Trophoblast cell (in vitro differentiated cells and primary cell): ENCODE data around the gene POPDC2.

Experiments
- DNase-seq, 2 donors: peaks; one replicate each; pipeline ENCODE4 v3.0.0-alpha.2; 2016
- H2AFZ ChIP-seq: 2 replicates; pipeline ENCODE4 v1.6.1; 2013; ENCODE audit warnings: low read length, moderate library complexity, mild to moderate bottlenecking; ENCODE audit not compliant: insufficient read depth, poor library complexity
- H2AK5ac ChIP-seq: 2 replicates; pipeline ENCODE4 v1.6.1; 2013; ENCODE audit warnings: mild to moderate bottlenecking, low read length
- H2BK120ac ChIP-seq: 2 replicates; pipeline ENCODE4 v1.6.1; 2013; ENCODE audit warnings: low read length, mild to moderate bottlenecking, moderate library complexity; ENCODE audit not compliant: insufficient read depth, poor library complexity
- H2BK12ac ChIP-seq: 2 replicates; pipeline ENCODE4 v1.6.1; 2013; ENCODE audit warnings: mild to moderate bottlenecking, low read length, moderate library complexity
- H2BK5ac ChIP-seq: 2 replicates; pipeline ENCODE4 v1.6.1; 2013; ENCODE audit warnings: low read length, low read depth, moderate library complexity, mild to moderate bottlenecking; ENCODE audit not compliant: poor library complexity
- H3K14ac ChIP-seq: 2 replicates; pipeline ENCODE4 v1.6.1; 2013; ENCODE audit warnings: mild to moderate bottlenecking, low read length
- H3K18ac ChIP-seq: 2 replicates; pipeline ENCODE4 v1.6.1; 2013; ENCODE audit warnings: mild to moderate bottlenecking, low read length
- H3K23ac ChIP-seq: 2 replicates; pipeline ENCODE4 v1.6.1; 2013; ENCODE audit warnings: low read length
- H3K27ac ChIP-seq: 2 replicates; pipeline ENCODE4 v1.5.1; 2013; ENCODE audit warnings: low read depth, mild to moderate bottlenecking, inconsistent platforms, low read length, moderate library complexity
- H3K27me3 ChIP-seq: 2 replicates; pipeline ENCODE4 v1.6.1; 2013; ENCODE audit warnings: inconsistent platforms, mild to moderate bottlenecking, low read length, moderate library complexity; ENCODE audit not compliant: insufficient read depth
- H3K36me3 ChIP-seq, 2 experiments: 1 replicate in 1 of 2; 2 replicates in 1 of 2; pipeline ENCODE4 v1.6.1; 2013; ENCODE audit warnings: low read length in 2 of 2, mild to moderate bottlenecking in 2 of 2, moderate library complexity in 1 of 2; ENCODE audit not compliant: insufficient read depth in 2 of 2, control insufficient read depth in 1 of 2
- H3K4ac ChIP-seq: 2 replicates; pipeline ENCODE4 v1.6.1; 2013; ENCODE audit warnings: low read depth, mild to moderate bottlenecking, low read length, moderate library complexity
- H3K4me1 ChIP-seq, 2 experiments: 1 replicate in 1 of 2; 2 replicates in 1 of 2; pipeline ENCODE4 v1.6.1; 2013; ENCODE audit warnings: low read length in 2 of 2, mild to moderate bottlenecking in 2 of 2, moderate library complexity in 1 of 2; ENCODE audit not compliant: insufficient read depth in 2 of 2, control insufficient read depth in 1 of 2
- H3K4me2 ChIP-seq: 2 replicates; pipeline ENCODE4 v1.6.1; 2013; ENCODE audit warnings: inconsistent platforms, mild to moderate bottlenecking, low read length, moderate library complexity
- H3K4me3 ChIP-seq: 2 replicates; pipeline ENCODE4 v1.5.1; 2013; ENCODE audit warnings: mild to moderate bottlenecking, low read depth, low read length, inconsistent platforms
- H3K79me1 ChIP-seq: one replicate; pipeline ENCODE4 v1.6.1; 2013; ENCODE audit warnings: low read length
- H3K79me2 ChIP-seq: 2 replicates; pipeline ENCODE4 v1.6.1; 2013; ENCODE audit warnings: low read length, mild to moderate bottlenecking; ENCODE audit not compliant: control insufficient read depth, insufficient read depth, poor library complexity
- H3K9ac ChIP-seq: 2 replicates; pipeline ENCODE4 v1.6.1; 2013; ENCODE audit warnings: mild to moderate bottlenecking, low read length
- H3K9me3 ChIP-seq: 2 replicates; pipeline ENCODE4 v1.6.1; 2013; ENCODE audit warnings: low read depth, mild to moderate bottlenecking, control low read depth, inconsistent platforms, low read length; ENCODE audit not compliant: insufficient read depth
- H4K12ac ChIP-seq: 2 replicates; pipeline ENCODE4 v1.6.1; 2013; ENCODE audit warnings: low read depth, mild to moderate bottlenecking, low read length, moderate library complexity
- H4K8ac ChIP-seq: 2 replicates; pipeline ENCODE4 v1.6.1; 2013; ENCODE audit warnings: low read depth, mild to moderate bottlenecking, low read length, moderate library complexity
- H4K91ac ChIP-seq: one replicate; pipeline ENCODE4 v1.6.1; 2013; ENCODE audit warnings: low read depth, mild to moderate bottlenecking, low read length, moderate library complexity
- WGBS: extraction: QIAGEN DNeasy Blood & Tissue Kit; methylation state at CpG from one replicate; pipeline ENCODE4 v1.1.7; 2013; ENCODE audit warnings: missing lambda C conversion rate; ENCODE audit not compliant: insufficient read length, insufficient coverage; ENCODE audit errors: extremely low coverage; 5-methylcytosine and 5-hydroxymethylcytosine counted together

Gene POPDC2

GRCh38 chr3:119636891-119637611 lies 23.3 kb downstream of the POPDC2 start:
- no peak overlapping the region for H2AFZ ChIP-seq
- H3K18ac ChIP-seq = no peak overlapping the region
- H3K27ac ChIP-seq = no peak overlapping the region
- H3K14ac ChIP-seq = no peak overlapping the region
- peaks cover 4% of the 10 kb centered on the region for H3K79me1 ChIP-seq
- no peak overlapping the region for H3K4me3 ChIP-seq
- no peak overlapping the region for H4K8ac ChIP-seq
- H2BK12ac ChIP-seq = no peak overlapping the region
- peaks cover 2% of the 10 kb centered on the region for H3K9me3 ChIP-seq
- H3K23ac ChIP-seq = no peak overlapping the region
- DNase-seq = no peak
- H2AK5ac ChIP-seq = no peak overlapping the region
- H3K9ac ChIP-seq = no peak overlapping the region
- peaks cover 6 to 17% of the 10 kb centered on the region in 2 experiments for H3K4me1 ChIP-seq
- no peak overlapping the region for H3K4me2 ChIP-seq
- H4K91ac ChIP-seq = no peak overlapping the region
- WGBS = no CpG with 5 or more reads among the region's 4 CpGs
- H3K4ac ChIP-seq = no peak overlapping the region
- H4K12ac ChIP-seq = no peak overlapping the region
- H2BK5ac ChIP-seq = no peak overlapping the region
- H3K27me3 ChIP-seq = no peaks in the 10 kb centered on the region
- no peak overlapping the region for H2BK120ac ChIP-seq
- H3K79me2 ChIP-seq = no peaks in the 10 kb centered on the region
- H3K36me3 ChIP-seq = peaks cover 8 to 16% of the 10 kb centered on the region in 2 experiments

GRCh38 chr3:119636249-119636648 lies 24.1 kb downstream of the POPDC2 start:
- no peak overlapping the region for H3K4me2 ChIP-seq
- H3K18ac ChIP-seq = no peak overlapping the region
- H3K4ac ChIP-seq = no peak overlapping the region
- H3K4me3 ChIP-seq = no peak overlapping the region
- no peak overlapping the region for H3K9ac ChIP-seq
- H4K12ac ChIP-seq = no peak overlapping the region
- peaks cover 4 to 11% of the 10 kb centered on the region in 2 experiments for H3K36me3 ChIP-seq
- peak in 1 of 2 donors; percentile 13 for DNase-seq
- no peak overlapping the region for H4K91ac ChIP-seq
- no peak overlapping the region for H2BK12ac ChIP-seq
- H3K27ac ChIP-seq = no peak overlapping the region
- no peaks in the 10 kb centered on the region for H3K79me2 ChIP-seq
- H3K9me3 ChIP-seq = no peaks in the 10 kb centered on the region
- H2AK5ac ChIP-seq = no peak overlapping the region
- H4K8ac ChIP-seq = no peak overlapping the region
- H2BK120ac ChIP-seq = no peak overlapping the region
- H3K27me3 ChIP-seq = no peaks in the 10 kb centered on the region
- no peak overlapping the region for H3K23ac ChIP-seq
- H2BK5ac ChIP-seq = no peak overlapping the region
- no peak overlapping the region for H2AFZ ChIP-seq
- WGBS = no CpG with 5 or more reads among the region's 1 CpG
- peaks cover 6 to 17% of the 10 kb centered on the region in 2 experiments for H3K4me1 ChIP-seq
- peaks cover 4% of the 10 kb centered on the region for H3K79me1 ChIP-seq
- no peak overlapping the region for H3K14ac ChIP-seq

- no peak overlapping the region for H2BK120ac ChIP-seq
Observed at GRCh38 chr3:119635719-119636118, 24.7 kb downstream of the POPDC2 start.

GRCh38 chr3:119632829-119633228 lies 27.6 kb downstream of the POPDC2 start:
- Histone ChIP-seq H3K27ac (no peak overlapping the region), H3K4me3 (no peak overlapping the region), H3K9ac (no peak overlapping the region), H4K12ac (no peak overlapping the region), H3K4ac (no peak overlapping the region), H3K36me3 (peaks cover 4 to 11% of the 10 kb centered on the region in 2 experiments), H3K14ac (no peak overlapping the region), H3K4me2 (no peak overlapping the region), H3K4me1 (peaks cover 7 to 10% of the 10 kb centered on the region in 2 experiments), H2BK5ac (no peak overlapping the region), H3K23ac (no peak overlapping the region), H3K79me2 (no peaks in the 10 kb centered on the region), H3K27me3 (no peaks in the 10 kb centered on the region), H3K18ac (no peak overlapping the region), H2AK5ac (no peak overlapping the region), H3K9me3 (no peaks in the 10 kb centered on the region), H4K91ac (no peak overlapping the region), H4K8ac (no peak overlapping the region), H2AFZ (no peak overlapping the region), H2BK120ac (no peak overlapping the region), H3K79me1 (peaks cover 7% of the 10 kb centered on the region), H2BK12ac (no peak overlapping the region)
- no peak for DNase-seq
- no CpG with 5 or more reads among the region's 4 CpGs for WGBS

More at GRCh38 chr3:119635719-119636118, 24.7 kb downstream of the POPDC2 start:
- peaks cover 6 to 17% of the 10 kb centered on the region in 2 experiments for H3K4me1 ChIP-seq
- no peak overlapping the region for H2BK5ac ChIP-seq
- no peaks in the 10 kb centered on the region for H3K27me3 ChIP-seq
- H3K27ac ChIP-seq = no peak overlapping the region
- H2BK12ac ChIP-seq = no peak overlapping the region
- peaks cover 6% of the 10 kb centered on the region for H3K79me1 ChIP-seq
- DNase-seq = peak; percentile 52 to 55
- H4K8ac ChIP-seq = no peak overlapping the region
- no peak overlapping the region for H3K18ac ChIP-seq
- no peak overlapping the region for H2AK5ac ChIP-seq
- H3K23ac ChIP-seq = no peak overlapping the region
- no peaks in the 10 kb centered on the region for H3K79me2 ChIP-seq
- H3K4ac ChIP-seq = no peak overlapping the region
- no peak overlapping the region for H3K4me3 ChIP-seq
- H3K36me3 ChIP-seq = peaks cover 4 to 11% of the 10 kb centered on the region in 2 experiments
- WGBS = no CpG with 5 or more reads among the region's 10 CpGs
- H4K91ac ChIP-seq = no peak overlapping the region
- no peak overlapping the region for H4K12ac ChIP-seq
- no peak overlapping the region for H3K9ac ChIP-seq
- H2AFZ ChIP-seq = no peak overlapping the region
- H3K14ac ChIP-seq = no peak overlapping the region
- no peak overlapping the region for H3K4me2 ChIP-seq
- no peaks in the 10 kb centered on the region for H3K9me3 ChIP-seq
